Muscle layer of colon (tissue), 2 donors: ENCODE data around the gene MXRA7.
"Not testable (repeated sequence)": the region's sequence is repeated elsewhere in the genome, so short reads cannot be mapped to it uniquely, and the experiment has no call there.

Source experiments
- H3K27ac ChIP-seq: one replicate; pipeline ENCODE4 v1.7.0; 2013; ENCODE audit warnings: low read depth, mild to moderate bottlenecking, low read length, moderate library complexity
- H3K27me3 ChIP-seq, 2 donors: one replicate each; pipeline ENCODE4 v1.7.0; 2013; ENCODE audit warnings: low read length in 2 of 2, mild to moderate bottlenecking in 2 of 2; ENCODE audit not compliant: insufficient read depth in 2 of 2, control insufficient read depth in 1 of 2
- H3K36me3 ChIP-seq: one replicate; pipeline ENCODE4 v1.7.0; 2013; ENCODE audit warnings: mild to moderate bottlenecking, low read length; ENCODE audit not compliant: insufficient read depth
- H3K4me1 ChIP-seq: one replicate; pipeline ENCODE4 v1.7.0; 2013; ENCODE audit warnings: mild to moderate bottlenecking, low read length; ENCODE audit not compliant: insufficient read depth
- H3K4me3 ChIP-seq, 2 donors: one replicate each; pipeline ENCODE4 v1.7.0; 2013; ENCODE audit warnings: low read length in 2 of 2, low read depth in 1 of 2, mild to moderate bottlenecking in 1 of 2, moderate library complexity in 1 of 2
- H3K9ac ChIP-seq: one replicate; pipeline ENCODE4 v1.7.0; 2013; ENCODE audit warnings: low read length
- H3K9me3 ChIP-seq: one replicate; pipeline ENCODE4 v1.7.0; 2013; ENCODE audit warnings: mild to moderate bottlenecking, low read length
- donor health status: abdominal sarcoma.
- donor health status: Adenocarcinoma of cecum.

The MXRA7 gene

DNA sequence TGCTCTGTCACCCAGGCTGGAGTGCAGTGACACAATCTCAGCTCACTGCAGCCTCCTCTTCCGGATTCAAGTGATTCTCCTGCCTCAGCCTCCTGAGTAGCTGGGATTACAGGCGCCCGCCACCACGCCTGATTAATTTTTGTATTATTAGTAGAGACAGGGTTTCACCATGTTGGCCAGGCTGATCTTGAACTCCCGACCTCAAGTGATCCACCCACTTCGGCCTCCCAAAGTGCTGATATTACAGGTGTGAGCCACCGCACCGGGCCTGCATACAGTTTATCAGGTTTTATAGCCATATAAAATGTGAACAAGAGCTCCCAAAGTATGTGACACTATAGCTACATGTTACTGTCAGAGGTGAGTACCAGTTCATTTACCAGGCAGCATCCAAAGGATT is 12.2 kb upstream of the MXRA7 start:
- H3K9me3 ChIP-seq: not testable (repeated sequence)
- peaks cover 62% of the 10 kb centered on the region for H3K36me3 ChIP-seq
- H3K4me1 ChIP-seq: peaks cover 30% of the 10 kb centered on the region

DNA sequence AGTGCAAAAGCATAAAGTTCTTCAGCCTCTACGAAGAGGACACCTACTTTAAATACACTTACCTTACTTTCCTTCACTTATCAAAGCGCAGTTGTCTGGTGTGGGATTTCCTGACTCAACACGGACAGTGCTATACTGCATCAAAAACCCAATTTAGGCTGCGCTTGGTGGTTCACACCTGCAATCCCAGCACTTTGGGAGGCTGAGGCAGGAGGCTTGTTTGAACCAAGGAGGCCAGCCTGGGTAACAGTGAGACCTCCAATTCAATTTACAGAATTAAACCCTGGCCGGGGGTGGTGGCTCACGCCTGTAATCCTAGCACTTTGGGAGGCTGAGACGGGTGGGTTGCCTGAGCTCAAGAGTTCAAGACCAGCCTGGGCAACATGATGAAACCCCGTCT is 11.5 kb upstream of the MXRA7 start:
- peaks cover 23% of the 10 kb centered on the region for H3K4me1 ChIP-seq
- H3K9me3 ChIP-seq: no peaks in the 10 kb centered on the region
- H3K27ac ChIP-seq: no peak overlapping the region
- peaks cover 65% of the 10 kb centered on the region for H3K36me3 ChIP-seq
- H3K27me3 ChIP-seq: no peaks in the 10 kb centered on the region
- no peak overlapping the region for H3K9ac ChIP-seq
- H3K4me3 ChIP-seq: no peak overlapping the region

More for the DNA sequence above, 12.2 kb upstream of the MXRA7 start:
- H3K4me3 ChIP-seq, H3K27ac ChIP-seq, H3K27me3 ChIP-seq, H3K9ac ChIP-seq: not testable (repeated sequence)

DNA sequence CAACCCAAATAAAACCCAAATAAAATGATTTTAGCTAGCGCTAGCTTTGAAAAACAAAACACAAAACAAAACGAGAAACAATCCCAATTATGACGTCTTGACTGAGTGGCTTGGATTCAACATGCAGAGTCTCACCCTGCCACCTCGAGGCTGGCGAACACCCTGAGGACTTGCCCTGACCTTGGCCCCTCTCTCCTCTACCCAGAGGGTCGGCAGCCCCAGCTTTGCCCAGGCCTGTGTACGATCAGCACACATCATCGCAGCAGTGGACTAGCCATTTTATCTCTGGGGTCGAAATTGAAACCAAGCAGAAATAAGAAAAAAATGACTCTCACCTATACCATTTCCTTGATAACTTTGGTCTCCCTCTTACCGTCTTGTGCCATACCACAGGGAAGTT is 10.7 kb upstream of the MXRA7 start:
- Histone ChIP-seq H3K4me3 (no peak overlapping the region), H3K27me3 (no peaks in the 10 kb centered on the region), H3K9ac (no peak overlapping the region), H3K27ac (no peak overlapping the region), H3K4me1 (peaks cover 25% of the 10 kb centered on the region), H3K9me3 (no peaks in the 10 kb centered on the region), H3K36me3 (peaks cover 72% of the 10 kb centered on the region)

DNA sequence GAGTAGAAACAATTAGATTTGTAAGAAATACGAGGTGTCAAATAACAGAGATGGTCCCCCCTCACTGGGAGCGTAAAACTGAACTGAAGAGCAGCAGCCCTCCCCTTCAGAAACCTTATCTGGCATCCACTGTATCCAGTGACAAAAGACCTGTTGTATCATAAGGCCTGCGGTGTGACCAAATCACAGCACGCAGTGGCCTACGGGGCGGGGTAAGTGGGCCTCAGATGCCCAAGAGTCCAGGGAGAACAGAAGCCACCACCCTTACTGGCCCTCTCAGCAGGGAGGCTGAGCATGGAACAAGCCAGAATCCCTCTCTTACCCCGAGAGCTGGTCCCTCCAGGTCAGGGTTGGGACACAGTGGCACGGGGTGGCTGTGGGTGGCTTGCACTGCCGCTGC is 10.2 kb upstream of the MXRA7 start:
- H3K27me3 ChIP-seq: no peaks in the 10 kb centered on the region
- H3K9me3 ChIP-seq: no peaks in the 10 kb centered on the region
- no peak overlapping the region for H3K9ac ChIP-seq
- H3K36me3 ChIP-seq: peaks cover 77% of the 10 kb centered on the region
- H3K4me3 ChIP-seq: no peak overlapping the region
- no peak overlapping the region for H3K27ac ChIP-seq
- H3K4me1 ChIP-seq: peaks cover 30% of the 10 kb centered on the region

DNA sequence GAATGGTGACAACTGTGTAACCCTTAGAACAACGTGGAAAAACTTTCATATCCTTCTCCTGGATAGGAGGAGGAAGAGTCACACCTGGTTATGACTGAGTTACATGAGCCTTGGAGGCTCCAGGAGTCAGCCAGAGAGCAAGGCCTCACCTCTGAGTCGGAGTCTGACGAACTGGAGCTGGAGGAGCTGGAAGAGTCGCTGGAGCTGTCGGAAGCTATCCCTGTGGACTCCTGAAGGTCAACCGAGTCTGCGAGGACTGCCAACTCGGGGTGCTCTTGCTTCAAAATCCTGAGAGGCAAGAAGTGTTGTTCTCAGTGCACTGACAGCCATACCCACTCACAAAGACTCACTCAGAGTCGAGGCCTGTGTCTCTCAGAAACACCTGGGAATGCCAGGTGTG is 9.4 kb upstream of the MXRA7 start:
- Histone ChIP-seq H3K9me3 (no peaks in the 10 kb centered on the region), H3K9ac (no peak overlapping the region), H3K36me3 (peaks cover 85% of the 10 kb centered on the region), H3K4me3 (no peak overlapping the region), H3K4me1 (peaks cover 35% of the 10 kb centered on the region), H3K27ac (no peak overlapping the region), H3K27me3 (no peaks in the 10 kb centered on the region)

DNA sequence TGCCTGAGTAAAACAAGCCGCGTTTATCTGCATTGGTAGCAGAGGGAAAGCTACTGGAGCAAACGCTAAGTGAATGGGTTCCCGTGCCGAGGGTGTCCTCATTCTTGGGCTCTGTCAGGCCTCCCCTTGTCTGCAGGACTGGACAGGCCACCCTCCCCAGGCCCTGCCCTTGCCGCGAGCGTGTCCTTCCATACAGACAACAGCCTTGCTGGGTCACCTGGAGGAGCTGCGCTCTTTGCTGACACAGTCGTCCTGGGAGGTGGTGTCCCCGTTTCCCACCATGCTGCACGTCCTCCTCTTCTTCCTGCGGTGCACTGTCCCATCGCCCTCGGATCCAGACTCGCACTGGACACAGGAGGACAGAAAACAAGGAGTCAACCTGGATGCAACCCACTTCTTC is 7.8 kb upstream of the MXRA7 start:
- Histone ChIP-seq H3K4me3 (no peak overlapping the region), H3K9ac (no peak overlapping the region), H3K36me3 (peaks cover 80% of the 10 kb centered on the region), H3K4me1 (peaks cover 31% of the 10 kb centered on the region), H3K27ac (no peak overlapping the region), H3K27me3 (no peaks in the 10 kb centered on the region), H3K9me3 (no peaks in the 10 kb centered on the region)

DNA sequence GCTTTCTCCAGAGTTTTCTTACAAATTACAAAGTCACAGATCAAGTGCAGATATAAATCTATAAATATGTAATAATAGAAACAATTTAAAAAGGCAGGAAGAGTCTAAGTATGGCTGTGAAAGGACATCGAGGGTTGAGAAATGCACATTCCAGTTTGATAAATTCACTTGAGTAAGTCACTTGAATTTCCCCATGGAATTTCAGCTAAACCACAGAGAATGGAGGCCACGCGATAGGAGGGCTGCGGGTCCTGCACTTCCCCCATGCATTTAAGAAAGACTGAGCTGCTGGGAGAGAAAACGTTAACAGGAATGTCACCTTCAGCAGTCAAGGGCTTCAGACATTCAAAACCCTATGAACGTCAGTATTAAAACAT is 6.1 kb upstream of the MXRA7 start:
- Histone ChIP-seq H3K27me3 (no peaks in the 10 kb centered on the region), H3K27ac (no peak overlapping the region), H3K36me3 (peaks cover 71% of the 10 kb centered on the region), H3K4me3 (no peak overlapping the region), H3K4me1 (peaks cover 25% of the 10 kb centered on the region), H3K9ac (no peak overlapping the region), H3K9me3 (no peaks in the 10 kb centered on the region)

DNA sequence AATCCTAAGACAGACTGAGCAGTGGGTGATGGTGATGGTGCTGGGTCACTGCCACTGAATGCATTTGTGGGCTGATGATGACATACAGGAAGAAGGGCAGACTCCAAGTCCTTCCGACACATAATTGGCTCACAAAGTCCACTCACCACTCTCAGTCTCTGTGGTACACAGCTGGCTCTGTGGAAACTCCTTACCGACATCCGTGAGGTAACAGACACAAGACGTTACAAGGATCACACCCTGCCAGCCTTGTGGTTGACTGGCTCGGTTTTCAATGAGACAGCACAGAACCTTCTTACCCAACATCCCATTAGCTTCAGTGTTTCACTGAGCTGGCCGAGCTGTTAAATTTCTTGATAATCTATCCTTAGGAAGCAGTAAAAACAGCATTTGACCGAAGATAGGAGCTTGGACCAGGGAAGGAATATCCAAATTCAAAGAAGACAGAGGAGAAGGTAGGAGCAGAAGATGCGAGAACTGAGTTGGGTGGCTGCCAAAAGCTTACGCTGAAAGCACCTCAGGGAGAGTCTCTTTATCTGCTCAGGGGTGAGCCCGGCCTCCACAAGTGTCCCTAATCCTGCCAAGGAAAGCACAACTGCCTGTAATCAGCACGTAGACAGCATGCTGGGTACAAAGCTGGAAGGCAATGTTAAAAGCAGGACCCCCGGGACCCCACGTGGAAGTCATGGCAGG is 5.5 kb upstream of the MXRA7 start:
- H3K36me3 ChIP-seq: peaks cover 66% of the 10 kb centered on the region
- H3K4me3 ChIP-seq: no peak overlapping the region
- peaks cover 30% of the 10 kb centered on the region for H3K4me1 ChIP-seq
- H3K9ac ChIP-seq: no peak overlapping the region
- H3K9me3 ChIP-seq: no peaks in the 10 kb centered on the region
- no peak overlapping the region for H3K27ac ChIP-seq
- no peaks in the 10 kb centered on the region for H3K27me3 ChIP-seq

DNA sequence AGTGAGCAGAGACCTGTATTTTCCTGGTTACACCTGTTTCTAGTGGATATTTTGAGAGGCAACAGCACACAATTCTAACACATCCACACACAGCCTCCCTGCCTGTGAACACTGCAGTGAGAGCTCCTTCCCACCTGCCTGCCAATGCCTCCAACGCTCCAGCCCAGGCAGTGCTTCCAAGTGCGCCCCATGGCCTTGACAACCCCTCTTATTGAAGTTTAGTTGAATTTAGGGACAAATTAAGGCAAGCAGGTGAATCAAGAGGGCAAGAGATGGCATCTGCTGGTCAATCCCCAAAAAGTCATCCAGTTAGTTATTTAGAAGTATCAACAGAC is 4.7 kb upstream of the MXRA7 start:
- Histone ChIP-seq H3K36me3 (peaks cover 57% of the 10 kb centered on the region), H3K27me3 (no peaks in the 10 kb centered on the region), H3K4me1 (peaks cover 32% of the 10 kb centered on the region), H3K4me3 (no peak overlapping the region), H3K9ac (no peak overlapping the region), H3K9me3 (no peaks in the 10 kb centered on the region), H3K27ac (no peak overlapping the region)

DNA sequence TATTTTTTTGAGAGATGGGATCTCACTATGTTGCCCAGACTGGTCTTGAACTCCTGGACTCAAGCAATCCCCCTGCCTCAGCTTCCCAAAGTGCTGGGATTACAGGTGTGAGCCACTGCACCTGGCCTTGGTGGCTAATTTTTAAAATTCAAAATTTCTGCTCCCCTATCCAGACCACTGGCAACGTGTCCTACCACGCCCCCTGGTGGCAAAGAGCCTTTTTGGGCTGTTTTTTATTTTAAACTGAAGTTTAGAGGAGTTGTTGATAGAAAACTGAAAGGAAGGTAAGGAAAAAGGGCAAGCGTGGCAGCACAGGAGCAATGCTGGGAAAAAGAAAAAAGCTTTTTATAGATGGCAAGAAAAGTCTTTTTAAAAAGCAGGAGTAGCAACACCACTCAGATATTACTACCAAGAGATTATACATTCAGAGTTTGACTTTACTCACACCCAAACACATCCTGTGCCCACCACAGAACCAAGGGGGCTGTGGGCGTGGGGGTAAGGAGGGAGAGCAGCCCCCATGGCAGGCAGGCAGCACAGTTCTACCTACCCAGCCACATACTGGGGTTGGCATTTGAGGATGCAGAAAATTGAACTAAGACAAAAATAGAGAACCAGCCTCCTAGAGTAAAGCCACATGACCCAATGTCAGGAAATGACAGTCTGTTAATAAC is 4.2 kb upstream of the MXRA7 start:
- Histone ChIP-seq H3K27me3 (no peaks in the 10 kb centered on the region), H3K4me1 (peaks cover 32% of the 10 kb centered on the region), H3K36me3 (peaks cover 52% of the 10 kb centered on the region), H3K9ac (no peak overlapping the region), H3K9me3 (no peaks in the 10 kb centered on the region), H3K4me3 (no peak overlapping the region), H3K27ac (peak overlapping the region; percentile 19)

DNA sequence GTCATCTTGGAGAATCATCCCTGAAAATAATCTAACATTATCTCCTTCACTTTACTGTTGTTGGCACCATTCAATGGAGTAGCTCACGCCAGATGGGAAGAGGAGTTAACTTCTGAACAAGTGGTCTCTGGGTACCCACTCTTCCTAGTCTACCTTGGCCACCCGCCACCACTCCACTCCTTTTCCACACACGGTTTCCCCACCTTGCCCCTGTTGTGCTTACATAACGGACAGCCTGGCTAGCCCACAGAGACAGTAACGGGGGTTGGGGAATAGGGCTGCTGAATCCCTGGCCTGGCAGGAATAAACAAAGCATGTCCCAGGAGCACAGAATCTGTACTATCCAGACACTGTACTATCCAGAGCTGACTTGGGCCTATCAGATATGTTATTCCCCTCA is 3.6 kb upstream of the MXRA7 start:
- peaks cover 32% of the 10 kb centered on the region for H3K4me1 ChIP-seq
- H3K36me3 ChIP-seq: peaks cover 46% of the 10 kb centered on the region

DNA sequence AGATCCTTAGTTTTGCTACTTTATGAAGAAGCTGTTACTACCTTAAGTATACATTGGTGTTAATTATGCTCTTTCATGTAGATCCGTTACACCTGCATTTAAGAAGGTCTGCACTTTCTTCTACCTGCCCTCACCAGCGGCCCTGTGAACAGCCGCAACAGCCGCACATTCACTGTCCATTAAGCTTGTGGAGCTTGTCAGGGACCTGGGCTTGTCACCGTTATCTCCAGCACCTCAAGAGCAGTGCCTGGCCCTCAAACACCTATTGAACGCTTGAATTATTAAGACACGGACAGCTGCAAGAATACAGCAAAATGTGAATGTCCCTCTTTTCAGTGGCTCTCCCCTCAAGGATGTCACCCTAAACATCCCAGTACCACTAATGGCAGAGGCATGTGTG is 3.0 kb upstream of the MXRA7 start:
- no peaks in the 10 kb centered on the region for H3K9me3 ChIP-seq
- H3K27me3 ChIP-seq: no peaks in the 10 kb centered on the region
- H3K27ac ChIP-seq: no peak overlapping the region
- peaks cover 35% of the 10 kb centered on the region for H3K4me1 ChIP-seq
- no peak overlapping the region for H3K4me3 ChIP-seq
- H3K9ac ChIP-seq: no peak overlapping the region
- peaks cover 40% of the 10 kb centered on the region for H3K36me3 ChIP-seq

More for the DNA sequence above, 3.6 kb upstream of the MXRA7 start:
- H3K27me3 ChIP-seq: no peaks in the 10 kb centered on the region
- H3K27ac ChIP-seq: peak overlapping the region; percentile 19
- no peak overlapping the region for H3K9ac ChIP-seq
- H3K4me3 ChIP-seq: no peak overlapping the region
- no peaks in the 10 kb centered on the region for H3K9me3 ChIP-seq
